Astrocyte (in vitro differentiated cells and primary cell): Measurements from ENCODE around the gene PEX11A.

Source experiments
- EZH2 ChIP-seq: IDR thresholded peaks from 2 replicates; pipeline ENCODE4 v1.6.1; 2012; ENCODE audit warnings: mild to moderate bottlenecking, low read length, inconsistent platforms; ENCODE audit not compliant: insufficient read depth
- TF ChIP-seq, protein P1 (sequence below): IDR thresholded peaks from 2 replicates; pipeline ENCODE4 v1.5.1; 2011; ENCODE audit warnings: low read depth, mild to moderate bottlenecking, inconsistent platforms, low read length, moderate library complexity; ENCODE audit not compliant: insufficient read depth

GRCh38 chr15:89640245-89640644, 50.3 kb downstream of the PEX11A start:
- TF ChIP-seq, protein P1, sequence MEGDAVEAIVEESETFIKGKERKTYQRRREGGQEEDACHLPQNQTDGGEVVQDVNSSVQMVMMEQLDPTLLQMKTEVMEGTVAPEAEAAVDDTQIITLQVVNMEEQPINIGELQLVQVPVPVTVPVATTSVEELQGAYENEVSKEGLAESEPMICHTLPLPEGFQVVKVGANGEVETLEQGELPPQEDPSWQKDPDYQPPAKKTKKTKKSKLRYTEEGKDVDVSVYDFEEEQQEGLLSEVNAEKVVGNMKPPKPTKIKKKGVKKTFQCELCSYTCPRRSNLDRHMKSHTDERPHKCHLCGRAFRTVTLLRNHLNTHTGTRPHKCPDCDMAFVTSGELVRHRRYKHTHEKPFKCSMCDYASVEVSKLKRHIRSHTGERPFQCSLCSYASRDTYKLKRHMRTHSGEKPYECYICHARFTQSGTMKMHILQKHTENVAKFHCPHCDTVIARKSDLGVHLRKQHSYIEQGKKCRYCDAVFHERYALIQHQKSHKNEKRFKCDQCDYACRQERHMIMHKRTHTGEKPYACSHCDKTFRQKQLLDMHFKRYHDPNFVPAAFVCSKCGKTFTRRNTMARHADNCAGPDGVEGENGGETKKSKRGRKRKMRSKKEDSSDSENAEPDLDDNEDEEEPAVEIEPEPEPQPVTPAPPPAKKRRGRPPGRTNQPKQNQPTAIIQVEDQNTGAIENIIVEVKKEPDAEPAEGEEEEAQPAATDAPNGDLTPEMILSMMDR = no peak
- TF ChIP-seq EZH2 = no peak
